ENCODE data around the gene TEKT2.

The TEKT2 gene

DNA sequence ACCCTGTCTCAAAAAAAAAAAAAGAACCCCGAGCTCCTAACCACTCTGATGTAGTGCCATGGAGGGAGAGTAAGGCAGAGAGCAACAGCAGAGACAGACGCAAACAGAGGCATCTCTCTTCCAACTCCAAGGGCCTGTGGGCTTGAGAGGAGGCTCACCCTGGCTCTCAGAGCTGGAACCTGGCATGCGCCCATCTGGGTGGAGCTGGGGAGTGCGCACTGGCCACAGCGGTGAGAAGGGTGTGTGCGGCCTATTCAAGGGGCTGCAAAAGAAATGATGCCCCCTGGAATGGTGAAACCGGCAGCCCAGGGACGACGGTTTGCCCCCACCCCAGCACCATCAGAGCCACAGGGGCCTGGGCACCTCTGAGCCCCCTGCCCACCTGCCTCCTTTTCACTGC lies 23.5 kb downstream of the TEKT2 start:
- no peak for DNase-seq

DNA sequence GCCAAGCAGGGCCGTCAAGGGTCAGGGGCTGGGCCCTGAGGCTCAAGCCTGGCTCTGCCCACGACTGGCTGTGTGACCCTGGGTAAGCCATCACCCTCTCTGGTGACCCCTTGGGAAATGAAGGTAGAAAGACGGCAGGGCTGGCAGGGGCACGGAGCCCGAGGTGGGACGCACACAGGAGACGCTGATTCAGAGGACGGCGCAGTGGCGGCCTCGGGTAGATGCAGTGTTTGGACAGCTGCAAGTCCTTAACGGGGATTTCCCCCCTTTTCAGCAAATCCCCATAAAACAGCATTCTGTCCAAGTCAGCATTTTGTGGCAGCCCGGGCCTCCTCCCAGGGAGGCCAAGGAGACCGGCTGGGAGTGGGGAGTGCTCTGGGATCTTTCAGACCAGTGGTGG lies 24.4 kb downstream of the TEKT2 start:
- DNase-seq: no peak

DNA sequence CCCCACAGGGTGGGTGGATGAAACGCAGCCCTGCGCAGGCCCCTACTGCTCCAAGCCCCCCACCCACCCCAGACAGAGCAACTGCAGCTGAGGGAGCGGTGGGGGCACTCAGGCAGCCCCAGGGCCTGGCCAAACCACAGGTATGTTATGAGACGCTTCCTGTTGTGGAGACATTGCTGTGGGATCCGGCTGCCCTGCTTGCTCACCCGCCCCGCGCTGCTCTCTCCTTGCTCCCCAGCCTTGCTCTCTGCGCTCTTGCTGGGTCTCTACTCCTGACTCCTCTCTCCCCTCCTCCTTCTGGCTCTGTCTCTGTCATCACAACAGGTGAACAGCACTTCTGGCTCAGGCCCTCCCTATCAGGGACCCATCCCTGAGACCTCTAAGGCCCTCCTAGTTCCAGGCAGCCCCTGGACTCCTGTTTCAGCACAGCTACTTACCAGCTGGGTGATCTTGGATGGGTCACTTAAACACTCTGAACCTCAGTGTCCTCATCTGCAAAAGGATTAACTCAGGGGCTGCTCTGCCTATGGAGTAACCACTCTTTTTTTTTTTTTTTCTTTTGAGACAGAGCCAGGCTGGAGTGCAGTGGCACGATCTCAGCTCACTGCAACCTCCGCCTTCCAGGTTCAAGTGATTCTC lies 25.3 kb downstream of the TEKT2 start:
- DNase-seq: no peak

DNA sequence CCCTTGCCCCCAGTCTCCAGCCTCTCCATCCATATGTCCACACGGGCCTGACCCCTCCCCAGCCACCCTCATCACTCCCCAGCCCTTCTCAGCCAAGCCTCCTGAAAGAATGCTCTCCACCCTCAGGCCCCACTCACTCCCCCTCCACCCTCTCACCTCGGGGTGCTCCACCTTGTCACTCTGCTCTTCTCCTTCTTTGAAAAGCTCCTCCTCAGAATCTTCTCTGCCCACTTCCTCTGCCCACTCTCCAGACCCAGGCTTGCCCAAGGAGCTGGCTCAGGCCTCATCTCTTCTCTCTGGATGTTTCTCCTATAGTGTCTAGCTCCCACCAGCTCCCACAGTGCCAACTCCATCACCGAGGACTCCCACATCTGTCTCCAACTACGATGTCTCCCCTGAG lies 27.3 kb downstream of the TEKT2 start:
- DNase-seq: no peak

DNA sequence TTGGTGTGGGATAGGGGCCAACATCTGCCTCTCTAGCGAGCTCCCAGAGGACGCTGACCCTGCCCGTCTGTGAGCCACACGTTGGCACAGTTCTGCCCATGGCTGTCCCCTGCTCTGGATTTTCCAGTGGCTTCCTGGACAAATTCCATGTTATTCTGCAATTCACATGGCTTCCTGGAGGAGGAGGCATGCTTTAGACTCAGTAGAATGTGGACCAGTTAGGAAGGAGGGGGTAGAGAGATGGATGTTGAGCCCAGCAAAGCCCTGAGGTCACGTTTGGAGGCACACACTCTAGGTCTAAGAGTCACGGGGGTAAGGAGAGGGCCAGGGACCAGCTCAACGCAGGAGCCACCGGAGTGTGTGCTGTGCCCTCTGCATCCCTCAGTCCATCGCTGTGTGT lies 28.9 kb downstream of the TEKT2 start:
- DNase-seq: no peak

DNA sequence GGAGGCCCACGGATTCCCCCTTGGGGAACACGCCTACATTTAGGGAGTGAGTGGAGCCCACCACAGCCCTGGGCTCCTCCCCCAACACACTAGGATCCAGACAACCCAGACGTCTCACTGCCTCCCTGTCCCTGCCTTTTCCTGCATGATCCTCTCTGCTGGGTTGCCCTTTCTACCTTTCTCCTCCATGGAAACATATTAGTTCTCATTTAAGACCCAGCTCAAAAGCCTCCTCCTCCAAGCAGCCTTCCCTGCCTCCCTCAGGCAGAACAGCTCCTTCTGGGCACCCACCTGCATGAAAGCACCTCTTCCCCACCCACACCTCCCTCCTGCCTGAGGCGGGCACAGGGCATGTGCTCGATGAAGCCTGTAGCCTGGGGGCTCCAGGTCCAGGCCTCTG lies 30.5 kb downstream of the TEKT2 start:
- no peak for DNase-seq

DNA sequence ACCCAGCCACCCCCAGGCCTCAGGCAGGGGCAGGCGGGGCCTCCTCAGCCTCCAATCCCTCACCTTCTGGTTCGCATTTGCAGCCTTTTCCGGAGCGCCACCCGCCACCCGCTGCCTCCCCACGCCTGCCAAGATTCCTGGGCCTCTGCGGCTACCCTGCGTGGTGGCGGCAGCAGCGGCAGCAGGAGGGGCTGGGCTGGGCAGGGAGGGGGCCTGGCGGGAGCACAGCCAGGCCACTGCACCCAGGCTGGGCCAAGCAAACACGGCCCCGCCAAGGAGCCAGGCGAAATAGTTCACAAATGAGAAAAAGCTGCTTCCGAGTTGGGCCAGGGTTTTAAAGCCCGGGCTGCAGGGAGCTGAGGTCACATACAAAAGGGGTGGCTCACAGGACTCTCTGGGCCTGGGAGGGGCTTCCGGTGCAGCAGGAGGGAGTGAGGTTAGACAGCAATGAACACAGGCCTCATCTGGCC lies 31.3 kb downstream of the TEKT2 start:
- peak; percentile 14 for DNase-seq

DNA sequence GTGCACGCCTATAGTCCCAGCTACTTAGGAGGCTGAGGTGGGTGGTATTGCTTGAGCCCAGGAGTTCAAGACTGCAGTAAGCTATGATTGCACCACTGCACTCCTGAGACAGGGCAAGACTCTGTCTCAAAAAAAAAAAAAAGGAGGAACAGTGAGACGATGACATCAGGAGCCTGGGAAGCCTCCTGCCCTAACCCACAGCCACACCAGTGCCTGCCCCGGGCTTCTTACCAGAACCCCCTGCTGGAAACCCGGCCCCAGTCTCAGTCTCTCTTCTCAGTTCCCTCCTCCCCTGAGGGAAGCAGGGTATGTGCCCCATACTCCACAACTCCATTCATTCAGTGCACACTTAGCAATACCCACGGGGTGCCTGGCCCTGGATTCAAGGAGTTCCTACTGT lies 32.0 kb downstream of the TEKT2 start:
- DNase-seq: no peak

DNA sequence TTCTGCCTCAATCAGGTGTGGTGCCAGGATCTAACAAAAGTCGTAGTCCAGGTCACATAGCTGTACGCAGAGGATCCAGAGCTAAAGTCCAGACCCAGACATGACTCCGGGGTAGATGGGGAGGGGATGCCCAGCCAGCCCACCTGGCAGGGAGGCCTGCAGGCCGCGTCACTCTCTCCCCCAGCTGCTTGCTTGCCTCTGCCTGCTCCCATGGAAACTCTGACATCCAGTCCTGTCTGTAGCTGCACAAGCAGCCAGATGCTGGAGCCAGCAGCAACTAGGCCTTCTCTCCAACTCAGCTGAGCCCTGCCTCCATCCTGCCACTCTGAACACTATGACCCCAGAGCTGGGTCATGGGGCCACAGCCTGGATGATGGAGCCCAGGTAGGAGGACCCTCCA lies 33.0 kb downstream of the TEKT2 start:
- DNase-seq: peak; percentile 40

DNA sequence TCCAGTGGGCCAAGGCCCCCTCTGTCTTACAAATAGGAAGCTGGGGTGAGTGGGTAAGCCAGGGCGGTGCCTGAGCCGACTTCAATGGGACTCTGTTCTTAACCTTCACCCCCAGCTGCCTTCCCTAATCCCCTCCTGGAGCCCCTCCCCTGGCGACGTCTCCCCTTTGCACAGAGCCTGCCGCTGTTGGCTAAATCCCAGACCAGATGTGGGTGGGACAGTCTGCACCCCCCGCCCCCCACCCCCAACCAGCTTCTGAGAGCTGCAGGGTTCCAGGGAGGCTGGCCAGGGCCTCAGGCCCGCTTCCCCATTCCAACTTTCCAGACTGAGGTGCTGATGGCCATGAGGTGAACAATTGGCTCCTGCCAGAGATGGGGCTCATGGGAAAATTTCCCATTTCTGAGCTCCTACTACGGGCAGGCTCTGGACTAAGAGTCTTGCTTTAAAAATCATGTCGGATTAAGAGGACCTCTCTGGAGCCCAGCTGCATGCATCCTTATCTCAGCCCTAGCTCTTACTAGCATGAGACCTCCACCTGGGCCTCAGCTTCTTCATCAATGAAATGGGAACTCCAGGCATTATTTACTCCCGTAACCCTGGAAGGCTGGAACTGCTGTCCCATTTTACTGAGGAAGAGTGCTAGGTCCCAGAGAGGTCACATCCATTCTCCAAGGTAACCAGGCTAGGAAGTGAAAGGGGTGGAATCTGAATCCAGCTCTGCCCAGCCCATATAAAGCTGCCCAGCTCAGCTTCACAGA lies 34.7 kb downstream of the TEKT2 start:
- DNase-seq: no peak

DNA sequence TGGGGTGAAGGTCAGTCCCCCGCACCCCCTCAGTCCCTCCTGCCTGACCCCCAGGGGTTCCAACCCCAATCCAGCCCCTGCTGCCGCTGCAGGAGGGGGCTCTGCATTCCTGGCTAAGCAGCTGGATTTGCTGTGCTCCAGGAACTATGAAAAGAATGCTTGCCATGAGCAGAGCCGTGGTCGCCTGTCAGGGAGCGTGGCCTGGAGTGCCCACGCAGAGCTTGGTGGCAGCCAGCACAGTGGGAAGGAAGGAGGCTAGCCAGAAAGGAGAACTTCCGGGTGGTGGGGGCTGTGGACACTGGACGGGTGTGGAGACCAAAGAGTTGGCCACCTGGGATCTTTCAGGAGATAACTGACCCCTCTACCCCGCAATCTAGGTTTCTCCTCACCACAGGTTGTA lies 35.6 kb downstream of the TEKT2 start:
- DNase-seq: no peak

DNA sequence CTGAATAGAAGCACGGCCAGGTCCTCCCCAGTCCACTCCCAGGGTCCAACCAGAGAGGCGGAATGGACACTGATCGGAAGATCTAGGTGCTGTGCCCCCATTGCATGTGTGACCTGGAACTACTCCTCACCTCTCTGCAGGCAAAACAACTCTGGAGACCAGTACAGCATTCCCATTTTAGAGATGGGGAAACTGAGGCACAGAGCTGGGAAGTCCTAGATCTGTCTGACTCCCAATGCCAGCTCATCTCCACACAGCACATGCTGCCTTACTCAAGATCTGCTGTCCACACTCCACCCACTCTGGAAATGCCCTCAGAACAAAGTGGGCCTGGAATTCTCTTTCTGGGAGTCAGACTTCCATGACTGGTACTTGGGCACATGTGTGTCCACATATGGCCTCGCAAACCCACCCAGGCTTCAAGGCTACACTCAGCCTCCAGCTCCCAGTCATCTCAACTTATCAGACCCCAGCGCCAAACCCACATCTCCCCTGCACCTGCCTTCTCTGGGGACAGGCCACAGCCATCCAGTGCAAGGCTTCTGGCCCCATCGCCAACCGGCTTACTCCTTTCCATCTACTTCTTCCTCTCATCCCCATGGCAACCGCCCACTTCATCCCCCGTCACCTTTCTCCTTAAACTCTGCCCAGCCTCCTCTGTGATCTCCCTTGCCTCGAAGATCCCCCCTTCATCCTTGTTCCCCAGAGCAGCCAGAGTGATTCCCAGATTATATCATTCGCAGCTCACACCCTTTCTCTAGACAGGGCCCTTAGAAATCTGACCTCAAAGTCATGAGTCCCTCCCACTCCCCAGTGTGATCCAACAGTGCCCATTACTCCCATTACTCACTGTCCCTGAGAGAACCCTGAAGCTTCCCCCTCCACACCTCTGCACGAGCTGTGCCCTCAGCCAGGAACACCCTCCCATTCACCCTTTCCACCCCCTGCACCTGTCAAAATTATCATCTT lies 38.5 kb downstream of the TEKT2 start:
- no peak for DNase-seq

DNA sequence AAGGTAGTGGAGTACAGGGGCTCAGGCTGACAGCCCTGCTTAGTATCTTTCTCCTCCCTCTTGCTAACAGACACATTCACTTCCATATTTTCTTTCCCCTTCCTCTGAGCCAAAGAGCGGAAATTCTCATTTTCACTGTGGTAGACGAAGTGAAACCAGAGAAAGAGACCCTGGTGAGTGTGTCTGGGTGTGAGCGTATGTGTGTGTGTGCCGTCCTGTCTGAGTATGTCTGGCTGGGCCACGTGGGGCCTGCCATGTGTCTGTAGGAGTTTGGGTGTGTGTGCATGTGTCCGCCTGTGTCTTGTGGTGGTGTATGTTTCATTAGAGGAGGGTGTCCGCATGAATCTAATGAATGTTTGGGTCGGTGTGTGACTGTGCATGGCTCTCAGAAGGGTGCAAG lies 39.5 kb downstream of the TEKT2 start:
- no peak for DNase-seq

DNA sequence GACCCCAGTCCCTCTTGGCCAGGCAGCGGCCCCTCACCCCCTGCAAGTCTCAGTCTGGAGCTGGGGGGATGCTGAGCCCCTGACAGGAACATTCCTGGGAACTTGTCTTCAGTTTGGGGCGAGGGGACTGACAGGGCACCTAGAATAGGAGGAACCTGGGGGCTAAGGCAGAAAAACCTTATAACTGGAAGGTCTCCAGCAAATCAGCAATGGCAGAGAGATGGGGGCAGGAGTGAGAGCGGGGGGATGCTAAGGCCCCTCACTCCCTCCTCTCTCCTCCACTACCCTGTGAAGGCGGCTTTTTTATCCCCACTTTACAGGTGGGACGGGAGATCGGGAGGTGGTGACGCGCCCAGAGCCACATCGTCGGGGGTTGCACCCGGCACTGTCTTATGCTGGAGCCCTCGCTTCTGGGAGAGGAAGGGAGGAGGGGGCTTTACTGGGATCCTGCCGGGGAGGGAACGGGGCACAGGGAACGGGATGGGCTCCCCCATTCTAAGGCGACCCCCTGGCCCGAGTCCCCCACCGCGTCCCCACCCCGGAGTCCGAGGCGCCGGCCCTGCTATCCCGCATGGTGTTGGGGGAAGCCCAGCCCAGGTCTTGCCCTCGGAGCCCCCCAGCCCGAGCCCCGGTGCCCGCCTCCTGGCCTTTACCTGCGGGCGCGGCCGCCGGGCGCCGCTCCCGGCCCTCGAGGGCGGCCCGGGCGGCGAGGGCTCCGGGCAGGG lies 40.7 kb downstream of the TEKT2 start:
- DNase-seq: no peak

DNA sequence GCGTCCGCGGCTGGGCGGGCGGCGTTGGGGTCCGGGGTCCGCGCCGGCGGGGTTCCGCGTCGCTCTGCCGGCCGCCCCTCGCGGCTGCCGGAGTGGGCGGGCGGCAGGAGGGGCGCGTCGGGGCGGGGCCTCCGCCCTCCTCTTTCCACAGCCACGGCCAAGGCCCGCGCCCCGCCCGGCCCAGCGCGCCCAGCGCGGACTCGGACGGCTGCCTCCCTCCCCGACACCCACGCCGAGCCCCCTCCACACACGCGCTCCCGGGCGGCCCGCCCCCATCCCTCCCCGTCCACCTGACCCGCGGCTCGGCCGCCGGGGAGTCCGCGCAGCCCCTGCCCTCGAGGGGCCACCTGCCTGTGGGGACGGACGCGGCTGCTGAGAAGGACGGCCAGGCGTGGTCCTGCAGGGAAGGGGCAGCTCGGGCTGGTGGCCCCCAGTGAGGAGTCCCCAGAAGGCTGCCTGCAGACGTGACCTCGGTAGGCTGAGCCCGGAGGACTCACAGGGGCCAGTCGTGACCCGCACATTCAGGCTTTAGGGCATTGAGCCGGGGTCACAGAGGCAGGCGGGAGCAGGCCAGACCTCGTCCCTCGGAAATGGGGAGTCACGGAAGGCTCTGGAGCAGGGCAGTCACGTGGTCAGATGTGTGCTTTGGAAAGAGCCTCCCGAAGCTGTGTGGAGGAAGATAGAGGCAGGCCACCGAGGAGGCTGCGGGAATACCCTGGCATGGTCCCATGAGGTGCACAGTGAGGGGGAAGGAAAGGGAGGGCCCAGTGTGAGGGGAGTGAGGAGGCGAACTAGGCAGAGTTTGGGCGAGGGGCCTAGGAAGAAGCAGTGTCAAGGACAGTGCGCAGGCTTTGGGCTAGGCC lies 41.5 kb downstream of the TEKT2 start, which contains the start of gene COL8A2:
Gene COL8A2 (minus strand): TSS at position 94 of the 863 bp plus-strand sequence. CDS start 24,980 bp downstream, outside the sequence.
- DNase-seq: no peak

DNA sequence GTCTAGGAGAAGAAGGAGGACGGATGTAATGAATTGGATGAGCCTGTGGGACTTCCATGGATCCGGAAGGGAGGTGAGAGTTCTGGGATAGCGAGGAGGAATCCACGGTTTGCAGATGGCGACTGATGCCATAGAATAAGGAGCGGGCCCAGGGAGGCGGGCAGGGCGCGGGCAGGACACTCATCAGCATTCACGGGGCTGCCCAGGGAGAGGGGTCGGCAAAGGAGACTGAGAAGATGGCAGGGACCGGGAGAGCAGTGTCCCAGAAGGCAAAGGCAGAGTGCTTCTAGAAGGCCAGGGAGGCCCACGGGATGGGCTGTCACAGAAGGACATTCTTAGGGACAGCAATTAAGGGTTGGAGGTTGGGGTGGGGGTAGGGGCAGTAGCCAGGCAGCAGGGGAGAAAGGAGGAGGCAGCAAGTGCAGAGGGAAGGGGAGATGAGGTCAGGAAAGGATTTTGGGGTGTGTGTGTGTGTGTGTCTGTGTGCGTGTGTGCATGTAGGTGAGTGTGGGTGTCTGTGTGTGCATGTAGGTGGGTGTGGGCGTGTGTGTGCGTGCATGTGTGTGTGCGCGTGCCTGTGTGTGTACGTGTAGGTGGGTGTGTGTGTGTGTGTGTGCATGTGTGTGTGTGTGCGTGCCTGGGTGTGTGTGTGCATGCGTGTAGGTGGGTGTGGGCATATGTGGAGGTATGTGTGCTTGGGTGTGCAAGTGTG lies 42.3 kb downstream of the TEKT2 start:
- no peak for DNase-seq

DNA sequence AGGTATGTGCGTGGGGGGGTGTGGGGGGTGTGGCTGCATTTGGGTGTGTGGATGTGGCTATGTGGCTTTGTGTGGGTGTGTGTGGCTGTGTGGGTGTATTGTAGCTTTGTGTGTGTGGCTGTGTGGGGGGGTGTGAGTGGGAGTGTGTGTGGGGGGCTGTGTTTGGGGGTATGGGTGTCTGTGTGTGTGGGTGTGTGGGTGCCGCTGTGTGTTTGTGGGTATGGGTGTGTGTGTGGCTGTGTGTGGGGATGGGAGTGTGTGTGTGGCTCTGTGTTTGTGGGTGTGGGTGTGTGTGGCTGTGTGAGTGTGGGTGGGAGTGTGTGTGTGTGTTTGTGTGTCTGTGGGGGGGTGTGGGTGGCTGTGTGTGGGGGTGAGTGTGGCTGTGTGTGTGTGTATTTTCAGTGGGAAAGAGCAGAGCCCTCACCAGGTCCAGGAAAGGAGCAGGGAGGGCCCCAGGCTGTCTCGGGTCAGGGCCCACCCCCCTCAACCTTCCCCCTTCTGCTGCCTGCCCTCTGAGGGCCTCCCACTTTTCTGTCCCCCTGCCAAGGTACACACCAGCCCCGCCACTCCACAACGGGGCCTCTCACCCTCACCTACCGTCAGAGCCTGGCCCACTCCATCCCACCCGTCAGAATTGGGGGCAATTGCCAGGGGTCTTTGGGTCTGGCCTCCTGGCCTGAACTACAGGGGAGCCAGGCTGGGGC lies 43.1 kb downstream of the TEKT2 start:
- no peak for DNase-seq

DNA sequence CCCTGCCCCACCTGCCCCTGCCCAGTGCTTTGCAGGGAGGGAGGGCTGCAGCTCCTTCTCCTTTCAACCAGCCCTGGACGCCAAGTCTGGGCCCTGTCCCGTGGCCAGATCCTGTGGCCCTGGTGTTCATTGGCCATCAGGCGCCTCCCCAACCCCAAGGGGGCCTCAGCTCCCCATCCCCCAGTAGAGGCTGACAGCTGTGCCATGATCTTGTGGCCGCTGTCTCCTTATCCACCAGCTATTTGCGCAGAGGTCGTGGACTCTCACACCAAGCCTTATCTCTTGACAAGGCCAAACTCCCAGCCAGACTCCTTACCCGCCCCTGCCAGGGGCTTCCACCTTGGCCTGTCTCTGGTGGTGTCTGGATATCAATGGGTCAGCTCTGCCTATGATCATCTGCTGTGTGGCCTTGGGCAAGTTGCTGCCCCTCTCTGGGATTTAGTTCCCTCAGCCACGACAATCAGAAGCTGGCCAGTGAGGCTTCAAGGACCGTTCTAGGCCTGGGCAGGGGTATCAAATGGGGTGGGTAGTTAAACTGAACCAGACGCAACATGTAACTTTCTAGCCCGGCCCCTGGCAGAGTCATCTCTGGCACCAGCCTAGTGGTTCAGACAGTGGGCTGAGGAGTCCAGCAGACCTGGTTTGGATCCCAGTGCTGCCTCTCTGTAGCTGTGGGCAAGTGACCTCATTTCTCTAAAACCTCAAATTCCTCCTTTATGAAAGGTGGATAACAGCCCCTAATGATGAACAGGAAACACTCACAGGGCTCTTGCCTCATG lies 44.4 kb downstream of the TEKT2 start:
- no peak for DNase-seq

DNA sequence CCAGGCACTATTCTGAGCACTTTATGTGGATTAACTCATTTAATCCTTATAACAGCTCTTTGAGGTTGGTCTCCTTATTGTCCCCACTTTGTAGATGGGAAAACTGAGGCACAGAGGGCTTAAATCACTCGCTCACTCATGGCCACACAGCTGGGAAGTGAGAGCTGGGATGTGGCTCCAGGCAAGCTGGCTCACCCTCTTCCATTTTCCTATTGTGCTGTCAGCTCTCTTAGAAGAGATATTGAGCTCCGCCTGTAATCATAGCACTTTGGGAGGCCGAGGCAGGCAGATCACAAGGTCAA lies 45.0 kb downstream of the TEKT2 start:
- no peak for DNase-seq

DNA sequence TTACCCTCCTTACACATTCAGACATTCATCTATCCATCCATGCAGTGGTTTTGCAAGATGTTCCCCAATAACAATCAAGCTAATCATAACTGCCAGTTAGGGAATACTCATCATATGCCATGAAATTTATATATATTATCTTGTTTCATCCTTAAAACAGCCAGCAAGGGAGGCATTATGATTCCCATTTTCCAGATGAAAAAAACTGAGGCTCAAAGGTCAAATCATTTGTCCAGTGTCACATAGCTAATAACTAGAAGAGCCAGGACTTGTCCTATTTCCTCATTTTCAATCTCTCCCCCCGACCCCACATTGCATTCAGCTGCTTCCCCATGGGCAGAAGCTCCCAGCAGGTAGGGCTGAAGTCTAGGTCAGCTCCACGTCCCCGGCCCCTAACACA lies 48.1 kb downstream of the TEKT2 start:
- DNase-seq: no peak
